IPS-18a (cell line): ENCODE measurements around the gene PAXX.

ENCODE experiments used
- H3K27ac ChIP-seq: one replicate; pipeline ENCODE4 v1.5.1; 2013; ENCODE audit warnings: low read length
- H3K27me3 ChIP-seq: one replicate; pipeline ENCODE4 v1.6.1; 2013; ENCODE audit warnings: mild to moderate bottlenecking, low read length; ENCODE audit not compliant: control insufficient read depth, insufficient read depth
- H3K36me3 ChIP-seq: one replicate; pipeline ENCODE4 v1.6.1; 2013; ENCODE audit warnings: low read depth, low read length; ENCODE audit not compliant: control insufficient read depth
- H3K4me1 ChIP-seq: one replicate; pipeline ENCODE4 v1.6.1; 2013; ENCODE audit warnings: low read depth, low read length; ENCODE audit not compliant: control insufficient read depth
- H3K4me3 ChIP-seq: one replicate; pipeline ENCODE4 v1.5.1; 2013; ENCODE audit warnings: low read length
- H3K9ac ChIP-seq: one replicate; pipeline ENCODE4 v1.6.1; 2013; ENCODE audit warnings: mild to moderate bottlenecking, low read length, moderate library complexity
- H3K9me3 ChIP-seq: one replicate; pipeline ENCODE4 v1.6.1; 2013; ENCODE audit warnings: low read depth, low read length; ENCODE audit not compliant: control insufficient read depth

The PAXX gene

DNA sequence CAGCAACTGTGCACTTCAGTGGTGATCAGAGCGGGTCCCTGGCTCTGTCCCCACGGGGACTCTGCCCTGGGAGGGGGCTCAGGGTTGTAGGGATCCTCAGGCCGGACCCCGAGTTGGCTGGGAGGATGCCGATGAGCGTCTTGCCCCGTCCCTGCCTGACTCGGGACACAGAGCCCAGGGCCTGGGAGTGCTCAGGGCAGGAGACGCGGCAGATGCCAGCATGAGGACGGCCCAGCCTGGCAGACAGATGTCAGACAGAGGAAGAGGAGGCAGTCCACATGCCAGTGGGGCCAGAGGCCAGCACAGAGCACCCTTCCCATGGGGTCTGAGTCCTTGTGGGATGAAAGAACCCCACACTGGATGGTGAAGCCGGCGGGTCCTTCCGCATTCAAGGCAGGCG, 28.9 kb upstream of the PAXX start:
- H3K27me3 ChIP-seq = no peaks in the 10 kb centered on the region
- H3K36me3 ChIP-seq = no peaks in the 10 kb centered on the region
- H3K9ac ChIP-seq = no peak overlapping the region
- H3K9me3 ChIP-seq = no peaks in the 10 kb centered on the region
- no peak overlapping the region for H3K4me3 ChIP-seq
- H3K27ac ChIP-seq = no peak overlapping the region
- no peaks in the 10 kb centered on the region for H3K4me1 ChIP-seq

DNA sequence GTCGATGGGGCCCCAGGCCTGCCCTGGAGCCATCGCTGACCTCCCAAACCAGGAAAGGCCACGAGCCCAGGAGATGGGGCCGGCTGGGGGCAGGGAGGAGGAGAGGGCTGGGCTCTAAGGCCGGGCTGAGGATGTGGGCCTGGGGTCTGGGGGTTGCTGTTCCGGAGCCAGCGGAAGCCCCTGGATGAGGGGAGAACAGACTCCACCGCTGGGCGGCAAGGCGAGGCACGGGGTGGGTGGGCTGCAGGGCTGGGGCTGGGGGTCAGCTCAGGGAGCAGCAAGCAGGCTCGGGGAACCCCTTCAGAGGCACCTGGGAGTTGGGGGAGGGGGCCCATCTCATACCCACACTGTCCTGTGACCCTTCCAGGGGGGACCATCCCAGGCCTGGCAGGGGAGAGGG, 28.5 kb upstream of the PAXX start:
- Histone ChIP-seq H3K4me3 (no peak overlapping the region), H3K27me3 (no peaks in the 10 kb centered on the region), H3K9ac (no peak overlapping the region), H3K9me3 (no peaks in the 10 kb centered on the region), H3K27ac (no peak overlapping the region), H3K4me1 (no peaks in the 10 kb centered on the region), H3K36me3 (no peaks in the 10 kb centered on the region)

DNA sequence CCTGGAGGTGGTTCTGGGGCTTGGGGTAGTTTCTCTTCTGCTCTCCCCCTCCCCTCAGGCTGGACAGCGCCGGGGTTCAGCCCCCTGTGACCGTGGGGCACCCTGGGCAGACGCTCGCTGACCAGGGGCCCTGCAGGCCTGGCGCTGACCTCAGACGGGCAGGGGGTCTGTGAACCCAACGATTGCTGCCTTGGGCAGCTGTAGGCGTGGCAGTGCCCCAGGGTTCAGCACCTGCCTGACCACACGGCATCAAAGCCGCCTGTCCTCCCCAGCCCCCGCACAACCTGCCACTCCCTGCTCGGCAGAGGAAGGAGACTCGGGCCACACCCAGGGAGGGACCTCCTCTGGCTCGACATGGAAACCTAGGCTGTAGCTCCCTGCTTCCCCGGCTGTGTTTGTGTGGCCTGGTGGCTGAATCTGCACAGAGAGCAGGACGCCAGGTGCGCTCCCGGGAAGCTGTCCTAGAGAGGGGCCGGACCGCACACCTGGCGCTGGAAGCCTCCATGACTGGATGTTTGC, 28.0 kb upstream of the PAXX start:
- Histone ChIP-seq H3K36me3 (no peaks in the 10 kb centered on the region), H3K9ac (no peak overlapping the region), H3K9me3 (no peaks in the 10 kb centered on the region), H3K27me3 (no peaks in the 10 kb centered on the region), H3K27ac (no peak overlapping the region), H3K4me3 (no peak overlapping the region), H3K4me1 (no peaks in the 10 kb centered on the region)

DNA sequence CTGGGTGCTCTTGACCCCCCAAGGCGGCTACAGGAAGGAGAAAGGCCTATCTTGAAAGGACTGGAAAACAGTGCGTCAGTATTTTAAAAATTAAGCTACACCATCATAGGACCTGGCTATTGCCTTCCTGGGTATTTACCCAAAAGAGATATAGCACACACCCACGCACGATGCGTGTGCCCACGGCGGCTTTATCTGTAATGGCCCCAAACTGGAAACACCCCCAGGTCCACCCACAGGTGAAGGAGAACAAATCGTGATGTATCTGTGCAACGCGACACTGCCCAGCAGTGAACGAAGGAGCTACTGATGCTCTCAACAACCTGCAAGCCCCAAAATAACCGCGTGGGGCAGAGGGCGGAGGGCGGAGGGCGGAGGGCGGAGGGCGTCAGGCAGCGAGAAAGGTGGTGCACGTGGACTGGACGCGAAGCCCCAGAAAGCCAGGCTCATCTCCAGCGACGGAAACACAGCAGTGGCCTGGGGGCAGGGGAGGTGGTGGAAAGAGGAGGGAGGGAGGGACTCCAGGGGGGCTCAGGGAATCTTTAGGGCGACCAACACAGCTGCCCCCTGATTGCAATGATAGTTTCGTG, 27.3 kb upstream of the PAXX start:
- H3K27me3 ChIP-seq = no peaks in the 10 kb centered on the region
- H3K4me3 ChIP-seq = no peak overlapping the region
- no peaks in the 10 kb centered on the region for H3K4me1 ChIP-seq
- H3K27ac ChIP-seq = no peak overlapping the region
- H3K36me3 ChIP-seq = no peaks in the 10 kb centered on the region
- H3K9ac ChIP-seq = no peak overlapping the region
- no peaks in the 10 kb centered on the region for H3K9me3 ChIP-seq

DNA sequence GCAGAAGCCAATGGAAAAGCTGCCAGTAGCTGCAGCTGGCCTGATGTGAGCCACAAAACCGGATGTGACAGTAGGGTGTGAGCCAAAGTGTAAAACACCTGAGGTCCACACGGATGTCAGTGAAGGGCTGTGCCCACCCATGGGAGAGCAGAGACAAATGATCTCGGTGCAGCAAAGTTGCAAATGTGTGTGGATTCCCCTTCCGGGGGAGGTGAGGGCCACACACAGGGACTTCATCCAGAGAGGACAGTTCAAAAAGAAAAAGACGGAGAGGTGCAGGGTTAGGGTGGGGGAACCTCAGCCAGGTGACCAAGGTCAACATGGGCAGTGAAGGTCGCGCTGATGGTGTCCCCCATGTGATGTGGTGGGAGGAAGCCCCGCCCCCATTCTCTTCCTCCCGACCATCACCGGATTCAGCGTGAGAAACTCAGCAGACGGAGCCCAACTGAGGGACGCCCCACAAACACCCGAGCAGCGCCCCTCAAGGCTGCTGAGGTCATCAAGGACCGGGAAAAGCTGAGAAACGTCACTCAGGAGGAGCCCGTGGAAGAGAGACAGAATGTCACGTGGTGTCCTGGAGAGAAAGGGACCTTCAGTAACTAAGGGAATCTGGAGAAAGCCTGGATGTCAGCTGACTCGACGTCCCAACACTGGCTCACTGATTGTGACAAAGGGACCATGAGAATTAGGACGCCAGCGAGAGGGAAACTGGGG, 26.3 kb upstream of the PAXX start:
- no peaks in the 10 kb centered on the region for H3K9me3 ChIP-seq
- H3K27me3 ChIP-seq = no peaks in the 10 kb centered on the region
- no peaks in the 10 kb centered on the region for H3K36me3 ChIP-seq
- H3K4me1 ChIP-seq = no peaks in the 10 kb centered on the region
- H3K4me3 ChIP-seq = no peak overlapping the region
- H3K27ac ChIP-seq = no peak overlapping the region
- no peak overlapping the region for H3K9ac ChIP-seq

DNA sequence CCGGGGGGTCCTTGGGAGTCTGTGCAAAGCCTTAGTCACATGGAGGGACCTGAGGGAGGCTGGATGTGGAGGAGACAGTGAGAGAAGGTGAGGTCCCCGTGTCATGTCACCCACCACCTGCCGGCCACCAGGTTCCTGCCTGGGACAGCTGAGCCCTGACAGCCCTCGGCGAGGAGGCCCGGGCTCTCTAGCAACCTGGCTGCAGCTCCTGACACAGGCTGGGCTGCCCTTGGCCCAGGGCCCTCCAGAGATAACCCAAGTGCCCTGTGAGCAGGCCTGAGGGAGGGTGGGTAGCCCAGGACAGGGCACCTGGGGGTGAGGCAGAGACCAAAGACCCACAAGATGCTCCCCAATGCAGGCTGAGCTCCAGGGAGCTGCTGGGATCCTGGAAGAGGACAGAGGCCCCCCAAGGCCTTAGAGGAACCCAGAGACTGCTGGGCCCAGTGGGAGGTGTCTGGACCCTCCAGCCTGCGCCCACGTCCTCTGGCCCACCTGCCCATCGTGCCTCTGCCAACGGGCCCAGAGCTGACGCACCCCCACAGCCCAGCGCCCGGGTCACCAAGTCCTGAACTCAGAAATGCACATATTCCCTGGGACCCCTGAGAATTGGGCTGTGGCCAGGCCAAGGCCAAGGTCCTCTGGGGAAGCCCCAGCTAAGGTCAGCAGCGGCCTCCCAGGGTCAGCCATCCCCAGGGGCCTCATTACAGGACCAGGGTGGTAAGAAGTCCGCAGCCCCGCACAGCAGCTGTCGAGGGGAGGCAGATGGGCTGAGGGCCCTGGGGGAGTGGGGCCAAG, 23.7 kb upstream of the PAXX start:
- Histone ChIP-seq H3K27ac (no peak overlapping the region), H3K9ac (no peak overlapping the region), H3K9me3 (no peaks in the 10 kb centered on the region), H3K4me3 (no peak overlapping the region), H3K27me3 (no peaks in the 10 kb centered on the region), H3K4me1 (no peaks in the 10 kb centered on the region), H3K36me3 (no peaks in the 10 kb centered on the region)

DNA sequence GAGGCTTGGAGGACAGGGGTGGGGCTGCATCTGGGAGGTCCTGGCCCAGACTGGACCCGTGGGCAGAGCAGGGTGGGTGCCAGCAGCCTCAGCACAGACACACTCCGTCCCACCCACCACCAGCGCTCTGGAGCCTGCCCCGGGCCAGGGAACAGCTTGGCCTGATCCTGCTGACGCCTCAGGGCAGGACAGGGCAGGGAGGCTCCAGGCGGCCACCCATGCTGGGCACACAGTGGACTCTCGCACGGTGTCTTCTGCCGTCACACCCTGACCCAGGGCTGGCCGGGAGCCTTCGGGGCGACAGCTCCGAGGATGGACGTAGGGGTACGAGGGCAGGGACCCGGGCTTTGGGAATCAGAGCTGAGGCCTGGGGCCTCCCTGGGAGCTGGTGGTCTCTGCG, 23.1 kb upstream of the PAXX start:
- Histone ChIP-seq H3K27ac (no peak overlapping the region), H3K27me3 (no peaks in the 10 kb centered on the region), H3K4me1 (no peaks in the 10 kb centered on the region), H3K36me3 (no peaks in the 10 kb centered on the region), H3K4me3 (no peak overlapping the region), H3K9me3 (no peaks in the 10 kb centered on the region), H3K9ac (no peak overlapping the region)

DNA sequence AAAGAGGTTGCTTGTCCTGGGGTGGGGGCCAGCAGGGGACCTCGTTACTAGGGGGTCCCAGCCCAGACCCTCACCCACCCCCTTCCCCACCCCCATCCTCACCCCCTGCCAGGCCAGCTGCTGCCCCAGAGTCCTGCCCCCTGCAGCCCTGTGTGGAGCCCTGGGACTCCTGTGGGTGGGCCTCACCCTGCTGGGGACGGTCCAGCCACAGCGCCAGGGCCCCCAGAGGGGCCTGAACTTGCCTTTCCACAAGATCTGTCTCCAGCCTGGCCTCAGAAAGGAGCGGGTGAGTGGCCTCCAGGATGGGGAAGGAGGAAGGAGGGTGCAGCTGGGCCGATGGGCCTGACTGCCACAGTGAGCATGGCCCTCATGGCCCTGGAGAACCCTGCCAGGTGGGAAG, 22.4 kb upstream of the PAXX start:
- Histone ChIP-seq H3K27ac (no peak overlapping the region), H3K9ac (no peak overlapping the region), H3K4me3 (no peak overlapping the region), H3K4me1 (no peaks in the 10 kb centered on the region), H3K9me3 (no peaks in the 10 kb centered on the region), H3K36me3 (no peaks in the 10 kb centered on the region), H3K27me3 (no peaks in the 10 kb centered on the region)

DNA sequence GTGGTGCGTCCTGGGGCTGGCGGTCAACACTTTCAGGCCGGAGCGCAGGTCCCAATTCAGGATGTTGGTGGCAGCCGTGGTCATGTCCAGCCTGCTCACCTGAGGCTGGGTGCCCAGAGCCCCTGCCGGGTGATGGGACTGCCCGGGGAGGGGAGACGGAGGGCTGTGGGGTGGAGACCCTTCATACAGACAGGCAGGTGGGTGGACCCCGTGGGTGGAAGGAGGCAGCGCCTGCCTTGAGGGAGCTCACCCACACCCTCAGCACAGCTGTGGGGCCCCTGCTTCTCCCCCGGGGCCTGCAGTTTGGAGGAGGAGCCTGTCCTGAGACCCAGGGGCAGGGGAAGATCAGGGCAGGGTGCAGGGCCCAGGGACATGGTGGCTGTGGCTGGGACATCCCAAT, 21.9 kb upstream of the PAXX start:
- no peak overlapping the region for H3K4me3 ChIP-seq
- H3K27ac ChIP-seq = no peak overlapping the region
- H3K9ac ChIP-seq = no peak overlapping the region
- no peaks in the 10 kb centered on the region for H3K4me1 ChIP-seq
- no peaks in the 10 kb centered on the region for H3K9me3 ChIP-seq
- H3K36me3 ChIP-seq = no peaks in the 10 kb centered on the region
- no peaks in the 10 kb centered on the region for H3K27me3 ChIP-seq

DNA sequence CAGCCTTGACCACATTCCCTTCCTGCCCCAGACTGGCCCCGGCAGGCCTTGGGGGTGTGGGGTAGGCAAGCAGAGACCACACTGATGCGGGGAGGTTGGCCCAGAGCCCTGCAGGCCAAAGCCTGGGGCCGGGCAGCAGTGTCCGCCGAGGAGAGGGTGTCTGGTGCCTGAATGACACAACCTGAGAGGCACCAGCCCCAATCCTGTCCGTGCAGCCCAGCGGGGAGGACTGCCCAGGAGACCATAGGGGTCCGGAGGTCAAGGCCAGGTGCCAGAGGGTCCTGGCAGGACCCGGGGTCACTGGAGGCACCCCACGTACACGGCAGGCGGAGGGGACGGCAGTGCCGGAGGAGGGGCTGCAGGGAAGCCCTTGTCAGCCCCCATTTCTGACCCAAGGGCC, 20.5 kb upstream of the PAXX start:
- Histone ChIP-seq H3K4me3 (no peak overlapping the region), H3K27me3 (peaks cover under 1% of the 10 kb centered on the region), H3K9ac (no peak overlapping the region), H3K36me3 (no peaks in the 10 kb centered on the region), H3K27ac (no peak overlapping the region), H3K4me1 (no peaks in the 10 kb centered on the region), H3K9me3 (no peaks in the 10 kb centered on the region)

DNA sequence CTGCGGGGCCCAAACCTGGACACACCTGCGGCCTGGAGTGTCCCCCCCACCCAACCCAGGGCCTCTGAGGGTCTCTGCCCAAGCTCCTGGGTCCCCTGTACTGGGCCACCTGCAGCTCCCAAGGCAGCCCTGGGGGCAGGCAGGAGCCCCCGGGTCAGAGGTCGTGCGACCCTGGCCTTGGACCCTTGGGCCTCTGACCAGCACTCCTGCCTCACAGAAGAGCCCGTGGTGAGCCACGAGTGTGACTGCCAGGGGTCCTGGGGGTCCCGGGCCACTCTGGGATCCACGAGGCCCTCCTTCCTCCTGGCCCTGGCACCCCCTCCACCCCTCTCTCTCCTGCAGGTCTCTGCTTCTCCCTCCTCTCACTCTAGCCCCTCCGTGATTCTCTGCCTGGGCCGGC, 19.9 kb upstream of the PAXX start:
- Histone ChIP-seq H3K27me3 (peaks cover 4% of the 10 kb centered on the region), H3K9me3 (no peaks in the 10 kb centered on the region), H3K4me1 (peaks cover 3% of the 10 kb centered on the region), H3K36me3 (no peaks in the 10 kb centered on the region), H3K9ac (no peak overlapping the region), H3K27ac (no peak overlapping the region), H3K4me3 (no peak overlapping the region)
